ENCODE data around the gene PBX1.

Gene PBX1

DNA sequence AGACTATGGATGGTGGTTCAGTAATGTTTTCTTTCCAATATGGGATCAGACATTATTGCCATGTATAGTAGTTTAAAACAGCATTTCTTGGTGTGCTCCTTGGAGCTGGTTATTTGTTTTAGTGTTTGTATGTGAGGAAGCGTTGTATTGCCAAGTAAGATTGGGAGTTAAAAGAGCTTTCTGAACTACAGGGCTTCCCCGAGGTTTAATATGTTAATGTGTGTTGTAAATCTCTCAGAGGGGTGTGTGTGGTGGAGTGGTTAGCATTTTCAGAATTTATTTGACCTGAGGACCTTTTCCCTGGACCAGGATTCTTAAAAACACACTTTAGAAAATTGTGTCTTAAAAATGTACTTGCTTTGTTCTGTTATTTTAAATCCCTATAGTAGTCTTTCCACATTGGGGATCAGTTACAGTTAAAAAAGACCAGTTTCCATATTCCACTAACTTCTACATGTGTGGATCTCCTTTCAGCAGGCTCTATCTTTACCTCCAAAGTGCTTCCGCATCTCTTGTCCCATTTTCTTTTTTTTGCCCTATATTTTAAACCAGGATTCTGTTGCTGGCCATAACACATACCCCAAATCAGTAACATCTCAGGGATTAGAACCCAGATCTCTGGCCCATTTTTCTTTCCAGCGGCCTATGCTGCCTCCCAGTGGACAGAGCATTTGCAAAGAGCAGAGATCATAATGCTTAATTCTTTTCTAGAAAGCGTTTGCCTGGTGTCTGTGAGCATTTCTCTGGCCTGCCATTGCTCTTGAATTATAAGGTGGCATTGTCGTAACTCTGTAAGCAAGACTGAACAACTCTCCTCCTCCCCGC, 58.6 kb downstream of the PBX1 start:
- no peak for DNase-seq (ENCODE audit: low spot score)

DNA sequence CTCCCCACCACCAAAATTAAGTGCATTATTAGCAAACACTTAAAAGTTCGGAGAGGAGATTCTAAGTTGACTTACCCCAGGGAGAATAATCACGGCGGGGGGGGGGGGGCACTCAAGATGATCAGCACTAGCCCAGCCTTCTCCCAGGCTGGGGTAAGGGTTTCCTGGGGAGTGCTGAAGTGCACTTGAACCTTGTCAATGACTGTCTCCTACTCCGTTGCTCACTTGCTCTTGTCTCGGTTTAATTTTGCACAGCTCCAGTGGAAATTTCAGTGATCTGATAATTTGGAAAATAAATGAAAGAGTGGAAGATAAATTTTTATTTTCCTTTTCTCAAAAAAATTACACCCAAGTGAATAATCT, 59.2 kb downstream of the PBX1 start:
- no peak for DNase-seq (ENCODE audit: low spot score)

- no peak for DNase-seq (ENCODE audit: low spot score)
Measured at GRCh38 chr1:164619006-164619784, 60.2 kb downstream of the PBX1 start.

DNA sequence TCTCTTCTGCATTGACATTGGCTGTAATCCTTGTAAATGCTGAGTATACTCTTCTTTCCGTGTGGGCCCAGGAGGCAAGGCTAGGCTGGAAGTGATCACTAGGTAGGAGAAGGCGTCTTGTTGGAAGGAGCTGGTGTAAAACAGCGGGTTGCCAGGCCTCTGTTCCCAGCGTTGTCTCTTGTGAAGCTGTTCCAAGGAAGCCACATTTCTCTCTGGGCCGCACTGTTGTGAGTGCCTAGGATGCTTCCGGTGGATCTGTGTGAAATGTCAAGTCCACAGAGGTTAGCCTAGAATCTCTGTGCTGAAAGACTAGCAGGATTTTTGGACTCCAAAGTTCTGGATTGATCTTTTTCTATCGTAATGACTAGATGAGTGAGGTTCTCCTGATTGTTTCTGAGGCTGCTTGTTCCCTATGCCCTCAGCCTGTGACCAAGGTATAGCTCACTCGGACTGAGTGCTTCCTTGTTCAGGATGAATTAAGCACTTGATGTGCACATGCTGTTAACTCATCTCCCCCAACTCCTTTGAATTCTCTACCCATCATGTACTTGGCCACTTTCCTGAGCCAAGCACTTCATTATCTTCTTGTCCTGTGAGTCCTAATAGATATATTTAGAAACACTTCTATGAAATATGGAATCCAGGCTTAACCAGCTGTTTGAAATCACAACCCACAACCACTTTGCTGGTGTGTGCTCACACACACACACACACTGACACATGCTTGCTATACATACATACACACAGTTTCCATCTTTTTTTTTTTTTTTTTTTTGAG, 63.3 kb downstream of the PBX1 start:
- DNase-seq (ENCODE audit: low spot score) = no peak

GRCh38 chr1:164623805-164624204, 64.8 kb downstream of the PBX1 start:
- DNase-seq (ENCODE audit: low spot score) = no peak

GRCh38 chr1:164624400-164624799, 65.4 kb downstream of the PBX1 start:
- no peak for DNase-seq (ENCODE audit: low spot score)

- DNase-seq (ENCODE audit: low spot score) = no peak
Measured at GRCh38 chr1:164625004-164625617, 66.1 kb downstream of the PBX1 start.

DNA sequence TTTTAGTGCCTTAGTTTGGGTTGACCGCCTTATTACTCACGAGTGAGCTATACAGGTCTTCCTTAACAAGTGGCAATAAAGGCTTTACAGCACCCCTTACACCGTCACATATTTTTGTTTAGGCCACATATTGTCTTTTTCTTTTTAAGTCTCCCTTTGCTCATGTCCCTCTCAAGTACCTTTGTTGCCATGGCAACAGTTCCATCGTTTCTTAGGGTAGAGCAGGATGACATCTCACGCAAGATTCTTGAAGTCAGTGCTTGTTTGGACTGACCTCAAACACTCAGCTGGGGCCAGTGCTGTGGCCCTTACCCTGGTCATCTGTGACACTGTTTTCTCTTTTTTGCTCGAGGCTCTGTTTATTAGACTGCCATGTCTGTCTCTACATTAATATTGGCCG, 69.8 kb downstream of the PBX1 start:
- no peak for DNase-seq (ENCODE audit: low spot score)

- no peak for DNase-seq (ENCODE audit: low spot score)
Measured at GRCh38 chr1:164629971-164630370, 71.0 kb downstream of the PBX1 start.

GRCh38 chr1:164630626-164631396, 71.8 kb downstream of the PBX1 start:
- DNase-seq (ENCODE audit: low spot score) = no peak

DNA sequence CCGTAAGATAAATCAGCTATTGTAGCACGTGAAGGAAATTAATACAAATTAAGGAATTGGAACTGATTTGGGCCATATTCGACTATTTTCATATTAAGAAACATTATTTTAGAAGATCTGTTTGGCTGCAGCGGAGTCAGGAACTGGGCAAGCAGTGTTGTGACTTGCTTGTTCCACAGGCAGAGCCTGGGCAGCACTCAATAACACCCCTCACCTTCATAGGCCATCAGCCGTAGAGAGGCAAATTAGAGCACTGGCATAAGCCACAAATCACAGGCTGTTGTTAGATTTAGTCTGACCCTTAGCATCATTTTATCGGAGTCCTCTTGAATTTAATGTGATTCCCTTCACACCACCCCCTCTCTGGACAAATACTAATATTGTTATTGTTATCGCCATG, 72.8 kb downstream of the PBX1 start:
- DNase-seq (ENCODE audit: low spot score) = no peak

- no peak for DNase-seq (ENCODE audit: low spot score)
Measured at GRCh38 chr1:164633997-164634396, 75.0 kb downstream of the PBX1 start.

GRCh38 chr1:164635059-164635802, 76.2 kb downstream of the PBX1 start:
- DNase-seq (ENCODE audit: low spot score) = no peak

- no peak for DNase-seq (ENCODE audit: low spot score)
Measured at GRCh38 chr1:164635803-164636731, 77.1 kb downstream of the PBX1 start.

DNA sequence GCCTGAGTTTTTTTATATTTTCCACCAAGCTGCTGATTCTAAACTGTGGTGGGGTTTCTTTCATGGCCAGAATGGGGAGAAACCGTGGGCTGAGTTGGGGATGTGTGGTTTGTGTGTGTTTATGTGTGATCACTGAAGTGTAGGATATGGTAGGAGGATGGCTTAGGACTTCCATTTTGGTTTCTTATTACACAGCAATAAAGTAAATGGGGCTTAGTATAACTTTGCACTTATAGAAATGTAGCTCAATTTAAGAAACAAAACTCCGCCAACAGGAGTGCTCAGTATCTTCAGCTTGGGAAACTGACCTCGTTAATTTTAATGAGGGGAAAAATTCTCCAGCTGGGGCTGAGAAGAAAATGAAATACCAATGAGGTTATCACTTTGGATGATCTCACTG, 77.8 kb downstream of the PBX1 start:
- no peak for DNase-seq (ENCODE audit: low spot score)

- peak; percentile 79 for DNase-seq (ENCODE audit: low spot score)
Measured at GRCh38 chr1:164637461-164638375, 78.7 kb downstream of the PBX1 start.

DNA sequence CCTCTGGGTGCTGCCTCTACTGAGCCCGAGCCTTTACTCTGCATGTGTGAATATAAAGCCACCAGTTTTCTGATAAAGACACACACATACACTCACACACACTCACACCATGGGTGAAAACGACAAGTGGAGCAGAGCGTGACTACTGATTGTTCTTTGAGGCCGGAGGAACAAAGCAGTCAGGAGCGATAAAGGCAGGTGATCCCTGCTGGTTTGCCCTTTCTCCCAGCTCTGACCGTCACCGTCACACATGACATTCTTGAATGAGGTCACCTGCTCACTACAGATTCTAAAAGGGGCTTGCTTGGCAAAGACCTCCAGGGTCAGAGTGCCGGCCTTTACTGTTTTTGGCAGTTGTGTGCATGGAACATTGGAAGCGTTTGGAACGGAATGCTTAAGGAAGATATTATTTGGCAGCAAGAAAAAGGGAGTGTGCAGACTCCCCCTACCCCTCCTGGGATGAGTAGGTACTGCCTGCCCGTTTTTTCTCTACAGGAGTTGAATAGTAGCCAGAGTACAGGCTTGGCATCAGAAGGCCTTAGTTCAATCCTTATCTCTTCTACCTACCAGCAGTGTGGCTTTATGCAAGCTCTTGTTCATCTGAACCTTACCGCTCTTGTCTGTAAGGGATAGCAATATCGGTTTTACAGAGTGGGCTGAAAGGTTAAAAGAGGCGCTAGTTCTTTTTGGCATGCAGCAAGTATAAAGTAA, 79.7 kb downstream of the PBX1 start:
- DNase-seq (ENCODE audit: low spot score) = no peak

Data from AG08395 (cell line).